Measurements from ENCODE around the gene LINGO3. TPM values are rescaled to one million over a fixed set of nuclear protein-coding genes. Genes with fewer than 3 reads are reported as not detected.
A peak's percentile ranks its signal among the peaks of the same experiment; 100 is the strongest.

The LINGO3 gene
- total and polyA plus RNA-seq, 2 experiments from 2014 or later, result 0.29 to 0.45 TPM

DNA sequence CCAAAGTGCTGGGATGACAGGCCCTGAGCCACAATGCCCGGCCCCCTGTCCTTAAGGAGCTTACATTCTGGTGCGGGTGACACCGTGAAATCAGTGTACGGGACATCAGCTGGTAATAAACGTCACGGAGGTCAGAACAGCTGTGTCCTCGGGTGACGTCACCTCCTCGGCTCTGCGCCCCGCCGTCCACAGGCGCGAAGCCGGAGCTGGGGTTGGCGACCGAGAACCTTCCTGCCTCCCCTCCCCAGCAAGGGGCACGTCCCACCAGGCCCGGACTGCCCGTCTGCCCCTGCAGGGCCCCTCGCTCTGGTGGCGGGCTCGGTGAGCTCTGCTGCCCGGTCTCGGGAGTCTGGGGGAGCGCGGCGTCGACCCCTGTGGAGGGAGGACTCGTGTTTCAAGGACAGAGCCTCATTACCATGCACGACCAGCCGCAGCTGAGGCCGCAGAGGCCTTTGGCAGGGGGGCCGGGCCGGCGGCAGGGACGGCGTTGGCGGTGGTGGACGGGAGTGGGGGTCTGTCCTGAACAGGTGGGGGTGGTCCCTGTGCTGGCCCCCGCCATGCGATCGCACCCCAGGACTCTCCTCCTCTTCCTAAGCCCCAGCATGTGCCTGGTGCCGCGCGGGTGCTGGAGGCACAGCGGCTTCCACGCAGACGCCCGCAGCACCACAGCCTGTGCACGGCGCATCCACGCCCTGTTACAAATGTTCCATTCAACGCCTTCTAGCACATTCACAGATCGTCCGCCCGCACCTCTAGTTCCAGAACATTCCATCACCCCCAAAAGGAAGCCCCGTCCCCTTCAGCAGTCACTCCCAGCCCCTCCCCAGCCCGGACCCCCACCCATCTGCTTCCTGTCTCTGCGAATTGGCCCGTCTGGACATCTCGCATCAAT, 5.4 kb downstream of the LINGO3 start:
- Histone ChIP-seq H4K20me1 (replicated peaks; ENCODE audit: insufficient read depth) (no peaks in the 10 kb centered on the region), H3K4me2 (peak overlapping the region; percentile 72), H3F3A (replicated peaks; ENCODE audit: low read depth) (no peaks in the 10 kb centered on the region), H3K27me3 (ENCODE audit: insufficient read depth) (peaks cover 21% of the 10 kb centered on the region), H3K27ac (ENCODE audit: low read depth) (no peak overlapping the region), H3K36me3 (ENCODE audit: insufficient read depth) (no peaks in the 10 kb centered on the region), H3K4me3 (peak overlapping the region; percentile 44), H2AFZ (peak overlapping the region; percentile 90), H3K79me2 (replicated peaks; ENCODE audit: insufficient read depth) (no peaks in the 10 kb centered on the region), H3K9me2 (ENCODE audit: insufficient read depth) (no peaks in the 10 kb centered on the region), H3K4me1 (ENCODE audit: insufficient read depth) (peaks cover 5% of the 10 kb centered on the region; the same call in 1 of the 2 replicates)
- Mint-ChIP-seq H3K9me3 (no peaks in the 10 kb centered on the region; the same call in 2 of the 3 replicates), H3K27me3 (ENCODE audit: insufficient read depth, low read depth, poor library complexity) (peaks cover 37% of the 10 kb centered on the region), H3K27ac (no peak overlapping the region), H3K4me3 (peak overlapping the region; percentile 32; the same call in 1 of the 3 replicates), H3K36me3 (ENCODE audit: low read depth) (no peaks in the 10 kb centered on the region), H3K4me1 (peaks cover 5% of the 10 kb centered on the region)
- TF ChIP-seq, protein P1, sequence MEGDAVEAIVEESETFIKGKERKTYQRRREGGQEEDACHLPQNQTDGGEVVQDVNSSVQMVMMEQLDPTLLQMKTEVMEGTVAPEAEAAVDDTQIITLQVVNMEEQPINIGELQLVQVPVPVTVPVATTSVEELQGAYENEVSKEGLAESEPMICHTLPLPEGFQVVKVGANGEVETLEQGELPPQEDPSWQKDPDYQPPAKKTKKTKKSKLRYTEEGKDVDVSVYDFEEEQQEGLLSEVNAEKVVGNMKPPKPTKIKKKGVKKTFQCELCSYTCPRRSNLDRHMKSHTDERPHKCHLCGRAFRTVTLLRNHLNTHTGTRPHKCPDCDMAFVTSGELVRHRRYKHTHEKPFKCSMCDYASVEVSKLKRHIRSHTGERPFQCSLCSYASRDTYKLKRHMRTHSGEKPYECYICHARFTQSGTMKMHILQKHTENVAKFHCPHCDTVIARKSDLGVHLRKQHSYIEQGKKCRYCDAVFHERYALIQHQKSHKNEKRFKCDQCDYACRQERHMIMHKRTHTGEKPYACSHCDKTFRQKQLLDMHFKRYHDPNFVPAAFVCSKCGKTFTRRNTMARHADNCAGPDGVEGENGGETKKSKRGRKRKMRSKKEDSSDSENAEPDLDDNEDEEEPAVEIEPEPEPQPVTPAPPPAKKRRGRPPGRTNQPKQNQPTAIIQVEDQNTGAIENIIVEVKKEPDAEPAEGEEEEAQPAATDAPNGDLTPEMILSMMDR (conservative IDR thresholded peaks at IDR 0.05; ENCODE audit: low read depth in 2 of 2), result no peak
- peak; percentile 83 for TF ChIP-seq CREB1 (CRISPR knock-in tag; IDR thresholded peaks at IDR 0.05; ENCODE audit: low read depth)
- TF ChIP-seq EZH2phosphoT487 (IDR thresholded peaks at IDR 0.05; ENCODE audit: unreplicated experiment), result no peak
- ATAC-seq (peak; percentile 74), DNase-seq (ENCODE audit: low spot score) (peak; percentile 76)

DNA sequence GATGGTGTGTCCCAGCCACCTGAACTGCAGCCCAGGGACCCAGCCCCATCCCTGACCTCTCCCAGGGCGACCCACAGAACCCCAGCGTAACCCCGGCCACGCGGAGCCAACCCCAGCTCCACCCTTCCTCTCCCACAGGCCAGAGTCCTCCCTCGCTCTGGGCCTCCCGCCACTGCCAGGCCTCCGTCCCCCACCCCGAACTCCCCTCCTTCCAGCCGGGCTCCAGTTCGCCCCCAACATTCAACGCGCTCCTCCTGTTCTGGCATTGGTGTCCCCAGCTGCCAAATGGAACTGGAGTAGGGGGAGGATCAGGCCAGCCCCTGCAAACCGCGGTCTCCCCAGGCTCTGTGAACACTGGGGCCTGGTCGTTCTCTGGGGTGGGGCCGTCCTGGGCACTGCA, 7.4 kb downstream of the LINGO3 start:
- Histone ChIP-seq H3K27me3 (ENCODE audit: insufficient read depth) (0 out of 2 replicates have a peak, but pooled peaks cover 7% of the 10 kb centered on the region), H3K27ac (ENCODE audit: low read depth) (no peak overlapping the region), H3K4me3 (no peak overlapping the region), H3K36me3 (ENCODE audit: insufficient read depth) (no peaks in the 10 kb centered on the region), H3K79me2 (replicated peaks; ENCODE audit: insufficient read depth) (no peaks in the 10 kb centered on the region), H3K9me2 (ENCODE audit: insufficient read depth) (no peaks in the 10 kb centered on the region), H4K20me1 (replicated peaks; ENCODE audit: insufficient read depth) (no peaks in the 10 kb centered on the region), H3K4me2 (no peak overlapping the region), H2AFZ (no peak overlapping the region), H3K4me1 (ENCODE audit: insufficient read depth) (peaks cover 5% of the 10 kb centered on the region; the same call in 1 of the 2 replicates), H3F3A (replicated peaks; ENCODE audit: low read depth) (no peaks in the 10 kb centered on the region)
- no peak for DNase-seq (ENCODE audit: low spot score)
- H3K27ac Mint-ChIP-seq, result no peak overlapping the region
- H3K9me3 Mint-ChIP-seq, result no peaks in the 10 kb centered on the region; the same call in 2 of the 3 replicates
- H3K4me3 Mint-ChIP-seq, result no peak overlapping the region
- ATAC-seq, result no peak
- H3K4me1 Mint-ChIP-seq, result peaks cover 5% of the 10 kb centered on the region
- peaks cover 20% of the 10 kb centered on the region for H3K27me3 Mint-ChIP-seq (ENCODE audit: insufficient read depth, low read depth, poor library complexity)
- H3K36me3 Mint-ChIP-seq (ENCODE audit: low read depth), result no peaks in the 10 kb centered on the region
- TF ChIP-seq STAT1 (IDR thresholded peaks at IDR 0.05; ENCODE audit: unreplicated experiment), result no peak
- no peak for TF ChIP-seq NANOG (IDR thresholded peaks at IDR 0.05; ENCODE audit: borderline replicate concordance)
- no peak for TF ChIP-seq EZH2phosphoT487 (IDR thresholded peaks at IDR 0.05; ENCODE audit: unreplicated experiment)
- TF ChIP-seq, protein P2, sequence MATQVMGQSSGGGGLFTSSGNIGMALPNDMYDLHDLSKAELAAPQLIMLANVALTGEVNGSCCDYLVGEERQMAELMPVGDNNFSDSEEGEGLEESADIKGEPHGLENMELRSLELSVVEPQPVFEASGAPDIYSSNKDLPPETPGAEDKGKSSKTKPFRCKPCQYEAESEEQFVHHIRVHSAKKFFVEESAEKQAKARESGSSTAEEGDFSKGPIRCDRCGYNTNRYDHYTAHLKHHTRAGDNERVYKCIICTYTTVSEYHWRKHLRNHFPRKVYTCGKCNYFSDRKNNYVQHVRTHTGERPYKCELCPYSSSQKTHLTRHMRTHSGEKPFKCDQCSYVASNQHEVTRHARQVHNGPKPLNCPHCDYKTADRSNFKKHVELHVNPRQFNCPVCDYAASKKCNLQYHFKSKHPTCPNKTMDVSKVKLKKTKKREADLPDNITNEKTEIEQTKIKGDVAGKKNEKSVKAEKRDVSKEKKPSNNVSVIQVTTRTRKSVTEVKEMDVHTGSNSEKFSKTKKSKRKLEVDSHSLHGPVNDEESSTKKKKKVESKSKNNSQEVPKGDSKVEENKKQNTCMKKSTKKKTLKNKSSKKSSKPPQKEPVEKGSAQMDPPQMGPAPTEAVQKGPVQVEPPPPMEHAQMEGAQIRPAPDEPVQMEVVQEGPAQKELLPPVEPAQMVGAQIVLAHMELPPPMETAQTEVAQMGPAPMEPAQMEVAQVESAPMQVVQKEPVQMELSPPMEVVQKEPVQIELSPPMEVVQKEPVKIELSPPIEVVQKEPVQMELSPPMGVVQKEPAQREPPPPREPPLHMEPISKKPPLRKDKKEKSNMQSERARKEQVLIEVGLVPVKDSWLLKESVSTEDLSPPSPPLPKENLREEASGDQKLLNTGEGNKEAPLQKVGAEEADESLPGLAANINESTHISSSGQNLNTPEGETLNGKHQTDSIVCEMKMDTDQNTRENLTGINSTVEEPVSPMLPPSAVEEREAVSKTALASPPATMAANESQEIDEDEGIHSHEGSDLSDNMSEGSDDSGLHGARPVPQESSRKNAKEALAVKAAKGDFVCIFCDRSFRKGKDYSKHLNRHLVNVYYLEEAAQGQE (IDR thresholded peaks at IDR 0.05; ENCODE audit: unreplicated experiment), result no peak
- no peak for TF ChIP-seq CREB1 (CRISPR knock-in tag; IDR thresholded peaks at IDR 0.05; ENCODE audit: low read depth)
- TF ChIP-seq, protein P3, sequence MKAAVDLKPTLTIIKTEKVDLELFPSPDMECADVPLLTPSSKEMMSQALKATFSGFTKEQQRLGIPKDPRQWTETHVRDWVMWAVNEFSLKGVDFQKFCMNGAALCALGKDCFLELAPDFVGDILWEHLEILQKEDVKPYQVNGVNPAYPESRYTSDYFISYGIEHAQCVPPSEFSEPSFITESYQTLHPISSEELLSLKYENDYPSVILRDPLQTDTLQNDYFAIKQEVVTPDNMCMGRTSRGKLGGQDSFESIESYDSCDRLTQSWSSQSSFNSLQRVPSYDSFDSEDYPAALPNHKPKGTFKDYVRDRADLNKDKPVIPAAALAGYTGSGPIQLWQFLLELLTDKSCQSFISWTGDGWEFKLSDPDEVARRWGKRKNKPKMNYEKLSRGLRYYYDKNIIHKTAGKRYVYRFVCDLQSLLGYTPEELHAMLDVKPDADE (IDR thresholded peaks at IDR 0.05), result no peak
- TF ChIP-seq, protein P1 (conservative IDR thresholded peaks at IDR 0.05; ENCODE audit: low read depth in 2 of 2), result no peak

Measured in GM23338 (cell line).